HEK293T (cell line): ENCODE data around the gene NEUROD2.

Source experiments
- CTCF ChIA-PET: fragments of 350-600 bp; formaldehyde crosslinking; extraction: SDS; loops from one replicate; lab custom pipeline; 2021; ENCODE audit warnings: antibody characterized with exemption, inconsistent platforms; lab: Yijun Ruan, JAX
- POLR2A ChIA-PET: fragments of 350-600 bp; formaldehyde crosslinking; extraction: SDS; loops from one replicate; lab custom pipeline; 2020; ENCODE audit warnings: antibody characterized with exemption, inconsistent platforms; lab: Yijun Ruan, JAX
- DNase-seq: peaks from one replicate; pipeline ENCODE4 v3.0.0; 2012; ENCODE audit warnings: mixed read lengths; ENCODE audit errors: extremely low spot score
- ARNT ChIP-seq: fragments of 450-650 bp; IDR thresholded peaks from 2 replicates; pipeline ENCODE4 v1.6.1; 2017; ENCODE audit warnings: mild to moderate bottlenecking
- BHLHE40 ChIP-seq: fragments of 450-650 bp; IDR thresholded peaks from 2 replicates; pipeline ENCODE4 v1.6.1; 2016; ENCODE audit warnings: mild to moderate bottlenecking, moderate library complexity, borderline replicate concordance
- CTBP1 ChIP-seq: fragments of 450-650 bp; IDR thresholded peaks from 2 replicates; pipeline ENCODE4 v1.6.1; 2016; ENCODE audit warnings: borderline replicate concordance
- ELF4 ChIP-seq: fragments of 450-650 bp; IDR thresholded peaks from 2 replicates; pipeline ENCODE4 v1.6.1; 2017; ENCODE audit warnings: antibody characterized with exemption
- FOXA1 ChIP-seq: fragments of 450-650 bp; IDR thresholded peaks from 2 replicates; pipeline ENCODE4 v1.6.1; 2016; ENCODE audit warnings: mild to moderate bottlenecking
- FOXK2 ChIP-seq: fragments of 450-650 bp; IDR thresholded peaks from 2 replicates; pipeline ENCODE4 v1.6.1; 2016; ENCODE audit warnings: mild to moderate bottlenecking
- FOXM1 ChIP-seq: fragments of 450-650 bp; IDR thresholded peaks from 2 replicates; pipeline ENCODE4 v1.6.1; 2017; ENCODE audit warnings: mild to moderate bottlenecking, borderline replicate concordance
- HDGF ChIP-seq: fragments of 450-650 bp; IDR thresholded peaks from 2 replicates; pipeline ENCODE4 v1.6.1; 2017; ENCODE audit warnings: antibody characterized with exemption, borderline replicate concordance
- L3MBTL2 ChIP-seq: fragments of 450-650 bp; conservative IDR thresholded peaks from 2 replicates; pipeline ENCODE4 v1.6.1; 2016; ENCODE audit warnings: mild to moderate bottlenecking
- LEF1 ChIP-seq: fragments of 450-650 bp; IDR thresholded peaks from 2 replicates; pipeline ENCODE4 v1.6.1; 2017; ENCODE audit warnings: mild to moderate bottlenecking, borderline replicate concordance
- NFRKB ChIP-seq: fragments of 450-650 bp; IDR thresholded peaks from 2 replicates; pipeline ENCODE4 v1.6.1; 2016; ENCODE audit warnings: mild to moderate bottlenecking, moderate library complexity
- SP1 ChIP-seq: fragments of 450-650 bp; IDR thresholded peaks from 2 replicates; pipeline ENCODE4 v1.6.1; 2017
- SUZ12 ChIP-seq: fragments of 450-650 bp; IDR thresholded peaks from 2 replicates; pipeline ENCODE4 v1.6.1; 2016; ENCODE audit warnings: mild to moderate bottlenecking
- TARDBP ChIP-seq: fragments of 450-650 bp; IDR thresholded peaks from 2 replicates; pipeline ENCODE4 v1.6.1; 2016
- ZNF384 ChIP-seq: fragments of 450-650 bp; IDR thresholded peaks from 2 replicates; pipeline ENCODE4 v1.6.1; 2016
- TF ChIP-seq, protein P1 (sequence below): fragments of 450-650 bp; IDR thresholded peaks from 2 replicates; pipeline ENCODE4 v1.6.1; 2016

NEUROD2 gene

DNA sequence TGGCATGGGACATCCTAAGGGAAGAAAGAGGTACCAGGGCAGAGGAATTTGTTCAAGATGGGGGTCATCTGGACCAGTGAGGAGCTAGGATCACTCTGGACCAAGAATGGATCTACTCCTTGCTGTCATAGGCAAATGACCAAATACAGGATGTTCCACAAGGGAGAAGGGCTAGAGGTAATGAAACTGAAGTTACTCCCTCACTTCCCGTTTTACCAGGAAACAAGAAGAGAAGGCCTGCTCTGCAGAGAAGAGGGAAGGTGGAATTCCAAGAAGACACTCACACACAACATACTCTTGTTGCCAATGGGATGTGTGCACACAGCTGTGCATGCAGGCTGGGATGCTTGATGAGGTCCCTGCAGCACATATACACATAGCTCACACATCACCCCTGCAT, 38.6 kb downstream of the NEUROD2 start:
- ChIA-PET POLR2A (interaction anchor here (1.1 kb wide), 1 partner anchor 9 kb away, joined by 3 read pairs; no protein-coding TSS in a partner anchor), CTCF (no interaction called here)
- TF ChIP-seq ELF4 (no peak), L3MBTL2 (no peak), ARNT (no peak), HDGF (no peak), LEF1 (no peak), SUZ12 (no peak), NFRKB (no peak), CTBP1 (no peak), BHLHE40 (no peak), FOXA1 (no peak), ZNF384 (no peak), FOXM1 (no peak), FOXK2 (no peak), SP1 (no peak), TARDBP (no peak)
- TF ChIP-seq, protein P1, sequence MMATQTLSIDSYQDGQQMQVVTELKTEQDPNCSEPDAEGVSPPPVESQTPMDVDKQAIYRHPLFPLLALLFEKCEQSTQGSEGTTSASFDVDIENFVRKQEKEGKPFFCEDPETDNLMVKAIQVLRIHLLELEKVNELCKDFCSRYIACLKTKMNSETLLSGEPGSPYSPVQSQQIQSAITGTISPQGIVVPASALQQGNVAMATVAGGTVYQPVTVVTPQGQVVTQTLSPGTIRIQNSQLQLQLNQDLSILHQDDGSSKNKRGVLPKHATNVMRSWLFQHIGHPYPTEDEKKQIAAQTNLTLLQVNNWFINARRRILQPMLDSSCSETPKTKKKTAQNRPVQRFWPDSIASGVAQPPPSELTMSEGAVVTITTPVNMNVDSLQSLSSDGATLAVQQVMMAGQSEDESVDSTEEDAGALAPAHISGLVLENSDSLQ, result no peak
- DNase-seq, result no peak

DNA sequence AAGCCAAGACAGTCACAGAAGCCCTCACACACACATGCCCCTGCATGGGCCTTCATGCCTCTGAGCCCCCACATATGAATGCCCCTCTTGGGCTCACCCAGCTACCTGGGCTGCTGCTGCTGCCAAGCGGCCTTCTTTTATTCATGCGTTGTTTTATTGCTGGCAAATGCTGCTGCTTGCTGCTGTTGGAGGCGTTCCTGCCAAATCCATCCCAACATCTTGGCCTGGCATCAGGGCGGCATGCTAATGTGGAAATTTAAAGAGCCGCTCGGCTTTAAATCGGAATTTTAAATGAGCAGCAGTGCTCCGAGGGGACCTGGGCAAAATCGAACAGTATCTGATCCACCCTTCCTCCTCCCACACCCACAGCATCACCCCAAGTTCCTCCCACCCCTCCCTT, 39.0 kb downstream of the NEUROD2 start:
- DNase-seq, result no peak
- ChIA-PET POLR2A (interaction anchor here (1.1 kb wide), 1 partner anchor 9 kb away, joined by 3 read pairs; no protein-coding TSS in a partner anchor), CTCF (interaction anchor here (1.0 kb wide), 1 partner anchor 21 kb away, joined by 3 read pairs; no protein-coding TSS in a partner anchor)
- TF ChIP-seq HDGF, result no peak
- no peak for TF ChIP-seq FOXA1
- no peak for TF ChIP-seq ELF4
- TF ChIP-seq L3MBTL2, result no peak
- TF ChIP-seq TARDBP, result no peak
- TF ChIP-seq LEF1, result no peak
- TF ChIP-seq FOXK2, result no peak
- TF ChIP-seq ARNT, result no peak
- TF ChIP-seq SUZ12, result no peak
- no peak for TF ChIP-seq ZNF384
- TF ChIP-seq SP1, result no peak
- no peak for TF ChIP-seq BHLHE40

DNA sequence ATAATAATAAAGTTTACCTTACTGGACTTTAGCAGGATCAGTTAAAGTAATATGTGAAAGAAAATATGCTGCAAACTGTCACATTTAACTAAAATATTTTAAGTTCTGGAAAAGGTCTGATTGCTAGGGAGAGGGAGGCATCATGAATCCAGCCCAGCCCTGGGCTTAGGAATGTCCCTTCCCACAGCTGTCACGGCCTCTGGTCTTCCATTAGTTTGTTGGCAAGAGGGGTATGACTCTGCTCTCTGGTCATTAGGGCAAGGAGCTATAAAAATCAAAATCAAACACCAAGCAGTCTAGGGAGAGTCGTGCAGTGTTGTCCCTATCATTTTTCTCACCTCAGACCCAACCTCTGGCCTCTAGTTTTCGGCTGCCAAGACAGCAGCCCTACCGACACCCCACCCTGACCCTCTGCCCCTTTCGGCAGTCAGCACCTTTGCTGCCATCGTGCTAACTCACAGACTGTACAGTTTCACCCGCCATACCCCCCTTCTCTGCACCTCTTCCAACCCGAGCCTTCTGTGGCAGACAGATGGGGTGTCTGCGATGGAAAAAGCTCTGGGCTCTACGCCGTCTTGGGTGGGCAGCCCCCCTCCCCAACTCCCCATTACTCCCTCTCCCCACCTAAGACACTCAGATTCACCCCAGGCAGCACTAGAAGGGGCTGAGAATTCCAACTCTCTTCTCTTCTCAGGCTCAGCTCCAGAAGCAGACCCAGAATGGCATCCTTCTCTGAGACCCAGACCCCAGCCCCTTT, 41.4 kb downstream of the NEUROD2 start:
- TF ChIP-seq, protein P1, result no peak
- TF ChIP-seq SUZ12 (no peak), SP1 (no peak), FOXK2 (no peak), L3MBTL2 (no peak), FOXM1 (no peak), FOXA1 (no peak), ELF4 (no peak), ARNT (no peak), HDGF (no peak), CTBP1 (no peak), NFRKB (no peak), BHLHE40 (no peak)
- no peak for DNase-seq
- CTCF ChIA-PET, result interaction anchor here (0.7 to 1.2 kb wide), 2 partner anchors 55 to 330 kb away, joined by 3 read pairs; no protein-coding TSS in a partner anchor
- POLR2A ChIA-PET, result interaction anchor here (1.2 kb wide), 1 partner anchor 105 kb away, joined by 3 read pairs; no protein-coding TSS in a partner anchor

DNA sequence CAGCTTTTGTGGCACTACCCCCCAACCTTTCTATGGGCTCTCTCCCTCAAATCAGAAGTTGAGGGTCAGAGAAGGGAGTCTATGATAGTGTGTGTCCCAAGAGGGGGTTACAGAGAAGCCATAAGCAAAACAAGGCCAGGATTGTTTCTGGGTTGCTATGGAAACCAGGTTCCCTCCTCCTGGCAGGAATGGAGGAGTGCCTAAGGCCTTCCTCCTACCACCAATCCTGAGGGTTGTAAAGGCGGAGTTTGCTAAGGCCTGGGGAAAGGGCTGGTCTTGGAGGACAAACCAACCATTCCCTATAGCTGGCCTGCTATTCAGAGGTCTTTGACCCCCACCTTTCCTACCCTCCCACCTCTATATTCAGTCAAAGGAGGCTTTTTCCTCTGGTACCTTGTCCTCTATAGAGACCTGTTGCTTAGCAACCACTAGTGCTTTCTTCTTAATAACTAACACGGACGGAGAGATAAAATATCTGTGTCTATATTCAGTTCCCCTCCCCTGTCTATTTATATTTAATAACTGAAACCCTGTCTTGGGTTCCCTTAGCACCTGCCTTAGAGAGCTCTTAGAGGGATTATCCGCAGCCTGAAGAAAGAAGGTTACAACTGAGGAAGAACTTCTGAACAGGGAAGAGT, 43.4 kb downstream of the NEUROD2 start:
- no peak for DNase-seq
- TF ChIP-seq ARNT (no peak), FOXK2 (no peak), LEF1 (no peak), SUZ12 (no peak), SP1 (no peak), TARDBP (no peak), L3MBTL2 (no peak), CTBP1 (no peak), HDGF (no peak), NFRKB (no peak), BHLHE40 (no peak), ELF4 (no peak), ZNF384 (no peak), FOXA1 (no peak), FOXM1 (no peak)
- TF ChIP-seq, protein P1, result no peak
- POLR2A ChIA-PET, result no interaction called here
- CTCF ChIA-PET, result no interaction called here

DNA sequence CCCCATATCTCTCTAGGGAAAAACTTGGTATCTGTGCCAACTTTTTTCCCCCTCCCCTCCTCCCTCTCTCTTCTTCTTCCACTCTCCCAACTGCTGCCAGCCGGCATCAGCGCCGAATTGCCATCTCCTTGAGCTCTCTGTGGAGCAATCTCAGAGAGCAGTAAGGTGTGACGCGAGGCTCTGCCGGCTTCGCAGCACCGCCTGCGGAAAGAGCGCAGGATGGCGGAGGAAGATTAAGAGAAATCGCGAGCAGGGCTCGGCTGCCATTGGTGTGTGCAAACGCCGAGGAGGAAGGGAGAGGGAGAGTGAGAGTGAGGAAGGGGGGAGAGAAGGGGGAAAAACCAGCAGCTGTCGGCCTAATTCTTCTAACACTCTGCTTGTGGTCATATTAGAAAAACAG, 44.2 kb downstream of the NEUROD2 start:
- CTCF ChIA-PET, result no interaction called here
- POLR2A ChIA-PET, result no interaction called here
- no peak for DNase-seq
- TF ChIP-seq NFRKB, result no peak
- TF ChIP-seq HDGF, result no peak
- TF ChIP-seq LEF1, result no peak
- TF ChIP-seq FOXM1, result no peak
- no peak for TF ChIP-seq FOXA1
- no peak for TF ChIP-seq BHLHE40
- TF ChIP-seq FOXK2, result no peak
- TF ChIP-seq ZNF384, result no peak
- no peak for TF ChIP-seq TARDBP
- TF ChIP-seq, protein P1, result no peak
- no peak for TF ChIP-seq SUZ12
- TF ChIP-seq ARNT, result no peak
- TF ChIP-seq ELF4, result no peak
- TF ChIP-seq SP1, result no peak
- TF ChIP-seq CTBP1, result no peak
- no peak for TF ChIP-seq L3MBTL2
